ENCODE results near the gene TPGS2. TPM values are rescaled to one million over a fixed set of nuclear protein-coding genes. Genes with fewer than 3 reads are reported as not detected.

Gene TPGS2
- total and polyA plus RNA-seq, 2 of the 8 experiments (the other 6 are each of a cell fraction or from before 2014, with no cell fraction given) = 151 to 273 TPM

- TF ChIP-seq SRF (IDR thresholded peaks at IDR 0.05; ENCODE audit: low read depth, low read length) (no peak), RAD21 (IDR thresholded peaks at IDR 0.05 in 1 of 2, conservative IDR thresholded peaks at IDR 0.05 in 1 of 2; ENCODE audit: low read depth in 2 of 2, low read length in 2 of 2) (no peak), TAF7 (optimal IDR thresholded peaks at IDR 0.05; ENCODE audit: borderline replicate concordance, low read depth, low read length) (no peak), TEAD4 (IDR thresholded peaks at IDR 0.05; ENCODE audit: low read depth, low read length) (no peak), POLR2AphosphoS5 (IDR thresholded peaks at IDR 0.05; ENCODE audit: low read depth, low read length) (no peak), CEBPB (IDR thresholded peaks at IDR 0.05; ENCODE audit: low read depth, low read length) (no peak), TCF12 (IDR thresholded peaks at IDR 0.05; ENCODE audit: low read depth, low read length) (no peak), RXRA (IDR thresholded peaks at IDR 0.05; ENCODE audit: insufficient read depth, low read depth, low read length) (no peak), RBBP5 (IDR thresholded peaks at IDR 0.05; ENCODE audit: borderline replicate concordance, low read depth, low read length) (no peak), GABPA (IDR thresholded peaks at IDR 0.05; ENCODE audit: borderline replicate concordance, insufficient read depth, low read length) (no peak), CTBP2 (IDR thresholded peaks at IDR 0.05; ENCODE audit: borderline replicate concordance, insufficient read depth, insufficient read length, low read length) (no peak), CREB1 (IDR thresholded peaks at IDR 0.05) (no peak)
- Histone ChIP-seq H2BK12ac (ENCODE audit: low read depth, low read length) (no peak overlapping the region), H4K5ac (ENCODE audit: insufficient read length, low read depth, low read length) (no peak overlapping the region), H3K18ac (ENCODE audit: extremely low read depth, low read length) (no peak overlapping the region), H3K79me2 (ENCODE audit: control insufficient read depth in 1 of 2, insufficient read depth in 2 of 2, low read length in 2 of 2) (no peaks in the 10 kb centered on the region), H4K20me1 (replicated peaks in 1 of 2; ENCODE audit: control insufficient read depth in 1 of 2, insufficient read depth in 2 of 2, low read length in 2 of 2) (no peaks in the 10 kb centered on the region), H3K4me1 (replicated peaks in 1 of 4; ENCODE audit: control insufficient read depth in 3 of 4, insufficient read depth in 4 of 4, low read length in 3 of 4) (no peaks in the 10 kb centered on the region), H3K79me1 (ENCODE audit: low read depth, low read length) (no peaks in the 10 kb centered on the region), H2BK5ac (ENCODE audit: low read depth, low read length) (no peak overlapping the region), H3K4me3 (ENCODE audit: extremely low read depth in 1 of 4, insufficient read depth in 2 of 4, low read depth in 3 of 4, low read length in 4 of 4) (no peak overlapping the region), H4K8ac (ENCODE audit: extremely low read depth, insufficient read depth, low read length) (no peak overlapping the region), H2AFZ (ENCODE audit: low read length) (no peak overlapping the region), H2BK120ac (replicated peaks; ENCODE audit: low read depth, low read length) (no peak overlapping the region), H2AK5ac (ENCODE audit: low read depth, low read length) (no peak overlapping the region), H3K9ac (replicated peaks in 1 of 4; ENCODE audit: extremely low read depth in 1 of 4, low read depth in 3 of 4, low read length in 3 of 4) (no peak overlapping the region), H3K9me3 (ENCODE audit: insufficient read depth in 2 of 2, low read depth in 1 of 2, low read length in 1 of 2) (no peaks in the 10 kb centered on the region), H2BK15ac (ENCODE audit: low read length) (no peak overlapping the region), H3K23ac (ENCODE audit: insufficient read length) (no peak overlapping the region), H3K4ac (replicated peaks; ENCODE audit: insufficient read length, low read depth, low read length) (no peak overlapping the region), H2BK20ac (ENCODE audit: low read length) (no peak overlapping the region), H3K4me2 (ENCODE audit: insufficient read depth in 1 of 2, low read depth in 2 of 2, low read length in 2 of 2) (no peak overlapping the region), H3K14ac (ENCODE audit: insufficient read length) (no peak overlapping the region), H3K36me3 (ENCODE audit: control insufficient read depth in 2 of 4, insufficient read depth in 4 of 4, low read length in 3 of 4) (peaks cover 0 to 2% (median 0%) of the 10 kb centered on the region in 4 experiments; a peak in 2 of 8 replicates), H3K27ac (ENCODE audit: low read depth, low read length) (no peak overlapping the region), H4K91ac (replicated peaks; ENCODE audit: insufficient read length, low read length) (no peak overlapping the region), H3K56ac (replicated peaks; ENCODE audit: insufficient read length, low read depth, low read length) (no peak overlapping the region), H3K23me2 (ENCODE audit: low read depth, low read length) (no peaks in the 10 kb centered on the region), H3K27me3 (replicated peaks in 1 of 4; ENCODE audit: control insufficient read depth in 3 of 4, extremely low read depth in 1 of 4, insufficient read depth in 3 of 4, low read length in 3 of 4) (no peaks in the 10 kb centered on the region)
- POLR2A ChIA-PET (ENCODE audit: partially characterized antibody) = interaction anchor here (2.2 kb wide), 1 partner anchor 18 kb away, joined by 4 read pairs; no protein-coding TSS in a partner anchor
- no peak for FAIRE-seq
- CTCF ChIA-PET (ENCODE audit: partially characterized antibody) = interaction anchor here (0.5 to 1.4 kb wide), 3 partner anchors 9 to 95 kb away, joined by 3 to 4 read pairs (median 3); no protein-coding TSS in a partner anchor
- 81% methylated on average over 9 of the region's 9 CpGs; no CpG with 5 or more reads in 1 of the 2 experiments for WGBS, 2 experiments (ENCODE audit: extremely low coverage in 1 of 2, insufficient coverage in 1 of 2, insufficient read length in 1 of 2, insufficient replicate concordance in 2 of 2, low coverage in 1 of 2, low lambda C conversion rate in 2 of 2, missing lambda C conversion rate in 1 of 2)
- no peak for DNase-seq (ENCODE audit: low read depth in 1 of 2, low spot score in 2 of 2)
Observed at GRCh38 chr18:36782710-36783109, 46.1 kb downstream of the TPGS2 start.

Measured in H1 (cell line).